ENCODE data around the gene PLCB1.
"Not testable (repeated sequence)": the region's sequence is repeated elsewhere in the genome, so short reads cannot be mapped to it uniquely, and the experiment has no call there.

The PLCB1 gene

GRCh38 chr20:8335059-8335458 is 203.0 kb downstream of the PLCB1 start:
- no peak for DNase-seq (ENCODE audit: low spot score)

GRCh38 chr20:8335495-8336195 is 203.6 kb downstream of the PLCB1 start:
- DNase-seq (ENCODE audit: low spot score), result no peak

GRCh38 chr20:8339349-8339748 is 207.3 kb downstream of the PLCB1 start:
- no peak for DNase-seq (ENCODE audit: low spot score)

GRCh38 chr20:8342391-8342790 is 210.3 kb downstream of the PLCB1 start:
- no peak for DNase-seq (ENCODE audit: low spot score)

GRCh38 chr20:8344106-8344505 is 212.0 kb downstream of the PLCB1 start:
- peak; percentile 49 for DNase-seq (ENCODE audit: low spot score)

- no peak for DNase-seq (ENCODE audit: low spot score)
Measured at GRCh38 chr20:8344631-8345030, 212.6 kb downstream of the PLCB1 start.

- DNase-seq (ENCODE audit: low spot score), result no peak
Measured at GRCh38 chr20:8346700-8347270, 214.7 kb downstream of the PLCB1 start.

- not testable (repeated sequence) for DNase-seq (ENCODE audit: low spot score)
Measured at GRCh38 chr20:8350225-8350624, 218.2 kb downstream of the PLCB1 start.

- DNase-seq (ENCODE audit: low spot score), result no peak
Measured at GRCh38 chr20:8352486-8352885, 220.4 kb downstream of the PLCB1 start.

GRCh38 chr20:8353512-8353911 is 221.4 kb downstream of the PLCB1 start:
- DNase-seq (ENCODE audit: low spot score), result no peak

GRCh38 chr20:8355453-8355852 is 223.4 kb downstream of the PLCB1 start:
- DNase-seq (ENCODE audit: low spot score), result no peak

- DNase-seq (ENCODE audit: low spot score), result no peak
Measured at GRCh38 chr20:8356806-8357205, 224.7 kb downstream of the PLCB1 start.

- DNase-seq (ENCODE audit: low spot score), result no peak
Measured at GRCh38 chr20:8357703-8358102, 225.6 kb downstream of the PLCB1 start.

GRCh38 chr20:8360035-8360434 is 228.0 kb downstream of the PLCB1 start:
- no peak for DNase-seq (ENCODE audit: low spot score)

GRCh38 chr20:8361006-8361652 is 229.1 kb downstream of the PLCB1 start:
- DNase-seq (ENCODE audit: low spot score), result peak; percentile 30

- DNase-seq (ENCODE audit: low spot score), result no peak
Measured at GRCh38 chr20:8361779-8362178, 229.7 kb downstream of the PLCB1 start.

GRCh38 chr20:8362457-8362856 is 230.4 kb downstream of the PLCB1 start:
- DNase-seq (ENCODE audit: low spot score), result peak; percentile 25

- DNase-seq (ENCODE audit: low spot score), result no peak
Measured at GRCh38 chr20:8363970-8364733, 232.1 kb downstream of the PLCB1 start.

GRCh38 chr20:8364734-8365078 is 232.6 kb downstream of the PLCB1 start:
- DNase-seq (ENCODE audit: low spot score), result no peak

- no peak for DNase-seq (ENCODE audit: low spot score)
Measured at GRCh38 chr20:8365634-8366033, 233.6 kb downstream of the PLCB1 start.

GRCh38 chr20:8366303-8366923 is 234.3 kb downstream of the PLCB1 start:
- DNase-seq (ENCODE audit: low spot score), result no peak

GRCh38 chr20:8367689-8368088 is 235.6 kb downstream of the PLCB1 start:
- no peak for DNase-seq (ENCODE audit: low spot score)
